ENCODE results near the gene TMEM59L. TPM values are rescaled to one million over a fixed set of nuclear protein-coding genes. Genes with fewer than 3 reads are reported as not detected.

TMEM59L gene
- 10 to 100 TPM in 1 of 3 donors, 1 to 10 TPM in 1, under 1 TPM in 1; 0.93 to 10.5 (median 1.4) TPM for total RNA-seq
- long read RNA-seq, donor 1, transcript TMEM59L-201 (8 exons, 1,613 nt) = major isoform, 13 of 14 reads
- long read RNA-seq, donor 1, partial matches to known transcripts = 0 of 14 reads
- long read RNA-seq, donor 1, other reads (novel, unspliced or antisense) = 0 of 14 reads
- long read RNA-seq, donor 2, partial matches to known transcripts = 0 of 4 reads
- long read RNA-seq, donor 2, other reads (novel, unspliced or antisense) = 0 of 4 reads

GRCh38 chr19:18612772-18613588 is at the start of gene TMEM59L:
TMEM59L (plus strand) TSS chr19:18612870; CDS start chr19:18612959, 89 bp downstream.
- Histone ChIP-seq H3K4me3 (no peak within 1 kb of the TSS), H3K4me1 (ENCODE audit: low read depth) (peaks cover 22% of the 10 kb centered on the region), H3K36me3 (ENCODE audit: low read depth) (no peaks in the 10 kb centered on the region), H3K9me3 (no peaks in the 10 kb centered on the region)
- peak; percentile 17 for ATAC-seq
- no peak for DNase-seq
- TF ChIP-seq, protein P1, sequence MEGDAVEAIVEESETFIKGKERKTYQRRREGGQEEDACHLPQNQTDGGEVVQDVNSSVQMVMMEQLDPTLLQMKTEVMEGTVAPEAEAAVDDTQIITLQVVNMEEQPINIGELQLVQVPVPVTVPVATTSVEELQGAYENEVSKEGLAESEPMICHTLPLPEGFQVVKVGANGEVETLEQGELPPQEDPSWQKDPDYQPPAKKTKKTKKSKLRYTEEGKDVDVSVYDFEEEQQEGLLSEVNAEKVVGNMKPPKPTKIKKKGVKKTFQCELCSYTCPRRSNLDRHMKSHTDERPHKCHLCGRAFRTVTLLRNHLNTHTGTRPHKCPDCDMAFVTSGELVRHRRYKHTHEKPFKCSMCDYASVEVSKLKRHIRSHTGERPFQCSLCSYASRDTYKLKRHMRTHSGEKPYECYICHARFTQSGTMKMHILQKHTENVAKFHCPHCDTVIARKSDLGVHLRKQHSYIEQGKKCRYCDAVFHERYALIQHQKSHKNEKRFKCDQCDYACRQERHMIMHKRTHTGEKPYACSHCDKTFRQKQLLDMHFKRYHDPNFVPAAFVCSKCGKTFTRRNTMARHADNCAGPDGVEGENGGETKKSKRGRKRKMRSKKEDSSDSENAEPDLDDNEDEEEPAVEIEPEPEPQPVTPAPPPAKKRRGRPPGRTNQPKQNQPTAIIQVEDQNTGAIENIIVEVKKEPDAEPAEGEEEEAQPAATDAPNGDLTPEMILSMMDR (IDR thresholded peaks at IDR 0.05) = no peak
- intact Hi-C loops (cut with DNase I, micrococcal nuclease) = no loop called here

GRCh38 chr19:18566953-18567352 is 45.7 kb upstream of the TMEM59L start:
- no peak for DNase-seq
- intact Hi-C loops (cut with DNase I, micrococcal nuclease) = no loop called here
- H3K36me3 ChIP-seq (ENCODE audit: low read depth) = peaks cover 13% of the 10 kb centered on the region
- ATAC-seq = no peak
- no peaks in the 10 kb centered on the region for H3K9me3 ChIP-seq
- H3K4me3 ChIP-seq = no peak overlapping the region
- TF ChIP-seq, protein P1 (IDR thresholded peaks at IDR 0.05) = no peak
- H3K4me1 ChIP-seq (ENCODE audit: low read depth) = no peaks in the 10 kb centered on the region

- ATAC-seq (no peak), DNase-seq (no peak)
- H3K4me3 ChIP-seq = no peak overlapping the region
- peaks cover 13% of the 10 kb centered on the region for H3K36me3 ChIP-seq (ENCODE audit: low read depth)
- no peaks in the 10 kb centered on the region for H3K9me3 ChIP-seq
- H3K4me1 ChIP-seq (ENCODE audit: low read depth) = peaks cover 11% of the 10 kb centered on the region
- TF ChIP-seq, protein P1 (IDR thresholded peaks at IDR 0.05) = no peak
- intact Hi-C loops (cut with DNase I, micrococcal nuclease) = no loop called here
These were observed 44.3 kb upstream of the TMEM59L start for GRCh38 chr19:18568367-18568766.

- intact Hi-C loops (cut with DNase I, micrococcal nuclease) = loop anchor here in 1 of 2 donors (10.0 kb wide), 1 partner anchor 127 kb away; no protein-coding TSS in a partner anchor
- ATAC-seq (peak; percentile 99), DNase-seq (peak; percentile 99 to 100 (median 99))
- no peaks in the 10 kb centered on the region for H3K9me3 ChIP-seq
- TF ChIP-seq, protein P1 (IDR thresholded peaks at IDR 0.05) = no peak
- H3K4me1 ChIP-seq (ENCODE audit: low read depth) = peaks cover 12% of the 10 kb centered on the region
- H3K4me3 ChIP-seq = peak within 1 kb of the TSS; percentile 76
- H3K36me3 ChIP-seq (ENCODE audit: low read depth) = peaks cover 17% of the 10 kb centered on the region
These were observed 40.9 kb upstream of the TMEM59L start, which contains the start of gene UBA52 for GRCh38 chr19:18571564-18572344. UBA52 (plus strand) TSS chr19:18571857; CDS start chr19:18573301, 1,444 bp downstream.

GRCh38 chr19:18574691-18575291 is 37.9 kb upstream of the TMEM59L start:
- Histone ChIP-seq H3K36me3 (ENCODE audit: low read depth) (peaks cover 9% of the 10 kb centered on the region), H3K9me3 (no peaks in the 10 kb centered on the region), H3K4me3 (no peak overlapping the region), H3K4me1 (ENCODE audit: low read depth) (peaks cover 12% of the 10 kb centered on the region)
- TF ChIP-seq, protein P1 (IDR thresholded peaks at IDR 0.05) = no peak
- ATAC-seq (no peak), DNase-seq (peak in 1 of 3 donors; percentile 39)
- intact Hi-C loops (cut with DNase I, micrococcal nuclease) = loop anchor here in 1 of 2 donors (10.0 kb wide), 1 partner anchor 130 kb away; no protein-coding TSS in a partner anchor
